ENCODE data around the gene TMPRSS2. TPM values are rescaled to one million over a fixed set of nuclear protein-coding genes. Genes with fewer than 3 reads are reported as not detected.

The TMPRSS2 gene
- total and polyA plus RNA-seq, 9 of the 15 experiments (the other 6 are each of a cell fraction or from before 2014, with no cell fraction given), result 0.20 TPM; not detected in 8

- TF ChIP-seq CHD7 (IDR thresholded peaks at IDR 0.05; ENCODE audit: low read depth, low read length), result no peak
- TF ChIP-seq THRA (IDR thresholded peaks at IDR 0.05), result no peak
- TF ChIP-seq, protein P1, sequence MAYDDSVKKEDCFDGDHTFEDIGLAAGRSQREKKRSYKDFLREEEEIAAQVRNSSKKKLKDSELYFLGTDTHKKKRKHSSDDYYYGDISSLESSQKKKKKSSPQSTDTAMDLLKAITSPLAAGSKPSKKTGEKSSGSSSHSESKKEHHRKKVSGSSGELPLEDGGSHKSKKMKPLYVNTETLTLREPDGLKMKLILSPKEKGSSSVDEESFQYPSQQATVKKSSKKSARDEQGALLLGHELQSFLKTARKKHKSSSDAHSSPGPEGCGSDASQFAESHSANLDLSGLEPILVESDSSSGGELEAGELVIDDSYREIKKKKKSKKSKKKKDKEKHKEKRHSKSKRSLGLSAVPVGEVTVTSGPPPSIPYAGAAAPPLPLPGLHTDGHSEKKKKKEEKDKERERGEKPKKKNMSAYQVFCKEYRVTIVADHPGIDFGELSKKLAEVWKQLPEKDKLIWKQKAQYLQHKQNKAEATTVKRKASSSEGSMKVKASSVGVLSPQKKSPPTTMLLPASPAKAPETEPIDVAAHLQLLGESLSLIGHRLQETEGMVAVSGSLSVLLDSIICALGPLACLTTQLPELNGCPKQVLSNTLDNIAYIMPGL (CRISPR knock-in tag; IDR thresholded peaks at IDR 0.05), result no peak
- TF ChIP-seq TAF1 (IDR thresholded peaks at IDR 0.05; ENCODE audit: control insufficient read depth, extremely low read depth, insufficient read depth, low read length, severe bottlenecking), result no peak
Measured at GRCh38 chr21:41497008-41497407, 10.9 kb downstream of the TMPRSS2 start (continued).
